Spleen (tissue), 11 donors: Measurements from ENCODE around the gene BTBD2. TPM values are rescaled to one million over a fixed set of nuclear protein-coding genes. Genes with fewer than 3 reads are reported as not detected.
A peak's percentile ranks its signal among the peaks of the same experiment; 100 is the strongest.

Experiments used
- DNase-seq: peaks from one replicate; pipeline ENCODE4 v3.0.0-alpha.2; 2020
- H3K27ac ChIP-seq, 8 donors: fragments of 200-600 bp; sonication (generic) in 7 of 8; 1 replicate in 4 of 8; 2 replicates in 4 of 8; pipeline versions ENCODE4 v1.5.0 to v1.8.0; 2016 to 2021; ENCODE audit warnings: inconsistent platforms in 4 of 8, mild to moderate bottlenecking in 4 of 8, moderate library complexity in 1 of 8
- H3K27me3 ChIP-seq, 7 donors: fragments of 200-600 bp; sonication (generic) in 6 of 7; replicated peaks in 1 of 7; 1 replicate in 4 of 7; 2 replicates in 3 of 7; pipeline versions ENCODE4 v1.5.0 to v1.8.0; 2016 to 2021; ENCODE audit warnings: inconsistent platforms in 3 of 7, mild to moderate bottlenecking in 1 of 7
- H3K36me3 ChIP-seq, 6 donors: fragments of 200-600 bp; sonication (generic) in 5 of 6; 1 replicate in 4 of 6; 2 replicates in 2 of 6; pipeline versions ENCODE4 v1.5.0 to v1.8.0; 2016 to 2021; ENCODE audit warnings: inconsistent platforms in 2 of 6
- H3K4me1 ChIP-seq, 6 donors: fragments of 200-600 bp; sonication (generic) in 5 of 6; 1 replicate in 3 of 6; 2 replicates in 3 of 6; pipeline versions ENCODE4 v1.5.0 to v1.8.0; 2016 to 2021; ENCODE audit warnings: inconsistent platforms in 3 of 6
- H3K4me3 ChIP-seq, 8 donors: fragments of 200-600 bp; sonication (generic) in 7 of 8; 1 replicate in 4 of 8; 2 replicates in 4 of 8; pipeline versions ENCODE4 v1.5.0 to v1.8.0; 2016 to 2021; ENCODE audit warnings: inconsistent platforms in 4 of 8, mild to moderate bottlenecking in 4 of 8, moderate library complexity in 2 of 8
- H3K9me3 ChIP-seq, 8 donors: fragments of 200-600 bp; sonication (generic) in 7 of 8; 1 replicate in 4 of 8; 2 replicates in 4 of 8; pipeline versions ENCODE4 v1.5.0 to v1.8.0; 2016 to 2021; ENCODE audit warnings: inconsistent platforms in 4 of 8
- POLR2A ChIP-seq, 3 donors: fragments of 450-650 bp; IDR thresholded peaks; one replicate each; pipeline ENCODE4 v1.5.1; 2017; ENCODE audit warnings: antibody characterized with exemption in 3 of 3, mild to moderate bottlenecking in 1 of 3
- POLR2AphosphoS5 ChIP-seq, 3 donors: sonication (generic); formaldehyde crosslinking; IDR thresholded peaks; one replicate each; pipeline ENCODE4 v1.5.1; 2017; ENCODE audit warnings: antibody characterized with exemption in 3 of 3
- WGBS, 5 donors: extraction: QIAGEN DNeasy Blood & Tissue Kit in 3 of 5; methylation state at CpG; one replicate each; pipeline versions ENCODE4 v1.1.5 to v1.1.7; 2013 to 2018; 5-methylcytosine and 5-hydroxymethylcytosine counted together
- intact Hi-C: fragments of 100-400 bp; cut with DNase I; formaldehyde crosslinking; loops from one replicate; pipeline ENCODE4 v1.15.0; 2023; ENCODE audit warnings: low total_unique reads
- polyA plus RNA-seq, 3 donors: library from polyadenylated mRNA; stranded (reverse); fragments of 200-250 nt; gene quantifications; one replicate each; pipeline ENCODE4 v1.2.1, GENCODE V29; 2013
- total RNA-seq, 7 donors: library from RNA; depleted of rRNA in 3 of 7; stranded (reverse); fragments of >200 nt in 3 of 7; fragmentation: NEBNext Ultra II Directional in 4 of 7; extraction: Animal tissue kit (Norgen Biotek cat#: 25700) in 4 of 7; gene quantifications; one replicate each; pipeline versions ENCODE4 v1.1.0 to v1.2.1, GENCODE V29; 2016 to 2021
- TF ChIP-seq, protein P1 (sequence below), 11 experiments: fragments of 200-600 bp in 7 of 11; fragments of 450-650 bp in 4 of 11; sonication (generic) in 4 of 11; IDR thresholded peaks in 8 of 11; conservative IDR thresholded peaks in 3 of 11; 1 replicate in 7 of 11; 2 replicates in 4 of 11; pipeline versions ENCODE4 v1.4.0 to v1.8.0; 2016 to 2021; ENCODE audit warnings: antibody characterized with exemption in 11 of 11, inconsistent platforms in 4 of 11, mild to moderate bottlenecking in 1 of 11
- donor health status: healthy with polysubstance abuse.
- donor health status: DM: no; HTN: no; CAD: no; lungs with moderate emphysema.
- donor health status: DM: no; HTN: no; CAD: no.
- donor health status: Bipolar disorder and iron deficiency.
- donor health status: healthy.
- donor health status: DM: no; HTN: no; CAD: no.
- donor health status: DM: yes; HTN: yes; CAD: no.

BTBD2 gene
- total and polyA plus RNA-seq, 10 donors = 29.1 to 77.1 (median 57.1) TPM

- peak overlapping the region in 5 of 8 donors; percentile 97 to 99 (median 99) for H3K27ac ChIP-seq
- no peaks in the 10 kb centered on the region for H3K9me3 ChIP-seq
- H3K4me3 ChIP-seq = peak overlapping the region in 4 of 8 donors; percentile 8 to 92 (median 78)
- intact Hi-C loops = no loop called here
- peaks cover 0 to 18% (median under 1%) of the 10 kb centered on the region in 6 donors for H3K36me3 ChIP-seq
- TF ChIP-seq POLR2AphosphoS5 (IDR thresholded peaks at IDR 0.05) = no peak
- TF ChIP-seq, protein P1, sequence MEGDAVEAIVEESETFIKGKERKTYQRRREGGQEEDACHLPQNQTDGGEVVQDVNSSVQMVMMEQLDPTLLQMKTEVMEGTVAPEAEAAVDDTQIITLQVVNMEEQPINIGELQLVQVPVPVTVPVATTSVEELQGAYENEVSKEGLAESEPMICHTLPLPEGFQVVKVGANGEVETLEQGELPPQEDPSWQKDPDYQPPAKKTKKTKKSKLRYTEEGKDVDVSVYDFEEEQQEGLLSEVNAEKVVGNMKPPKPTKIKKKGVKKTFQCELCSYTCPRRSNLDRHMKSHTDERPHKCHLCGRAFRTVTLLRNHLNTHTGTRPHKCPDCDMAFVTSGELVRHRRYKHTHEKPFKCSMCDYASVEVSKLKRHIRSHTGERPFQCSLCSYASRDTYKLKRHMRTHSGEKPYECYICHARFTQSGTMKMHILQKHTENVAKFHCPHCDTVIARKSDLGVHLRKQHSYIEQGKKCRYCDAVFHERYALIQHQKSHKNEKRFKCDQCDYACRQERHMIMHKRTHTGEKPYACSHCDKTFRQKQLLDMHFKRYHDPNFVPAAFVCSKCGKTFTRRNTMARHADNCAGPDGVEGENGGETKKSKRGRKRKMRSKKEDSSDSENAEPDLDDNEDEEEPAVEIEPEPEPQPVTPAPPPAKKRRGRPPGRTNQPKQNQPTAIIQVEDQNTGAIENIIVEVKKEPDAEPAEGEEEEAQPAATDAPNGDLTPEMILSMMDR (IDR thresholded peaks at IDR 0.05 in 8 of 11, conservative IDR thresholded peaks at IDR 0.05 in 3 of 11) = no peak
- no peak for TF ChIP-seq POLR2A (IDR thresholded peaks at IDR 0.05)
- H3K4me1 ChIP-seq = peaks cover 33 to 86% (median 77%) of the 10 kb centered on the region in 6 donors
- H3K27me3 ChIP-seq = no peaks in the 10 kb centered on the region
- 72 to 86% (median 81%) methylated on average over 30 to 42 of the region's 42 CpGs for WGBS, 5 donors
- DNase-seq = no peak
Observed at GRCh38 chr19:1944088-1944915, 71.2 kb downstream of the BTBD2 start.

- Histone ChIP-seq H3K27me3 (no peaks in the 10 kb centered on the region), H3K27ac (peak overlapping the region in 7 of 8 donors; percentile 95 to 99 (median 98)), H3K9me3 (no peaks in the 10 kb centered on the region), H3K36me3 (peaks cover 0 to 11% (median 0%) of the 10 kb centered on the region in 6 donors), H3K4me3 (peak overlapping the region in 5 of 8 donors; percentile 63 to 92 (median 77)), H3K4me1 (peaks cover 33 to 86% (median 75%) of the 10 kb centered on the region in 6 donors)
- DNase-seq = no peak
- TF ChIP-seq POLR2AphosphoS5 (IDR thresholded peaks at IDR 0.05) (peak in 1 of 3 donors; percentile 15), POLR2A (IDR thresholded peaks at IDR 0.05) (no peak)
- TF ChIP-seq, protein P1 (IDR thresholded peaks at IDR 0.05 in 8 of 11, conservative IDR thresholded peaks at IDR 0.05 in 3 of 11) = no peak
- WGBS, 5 donors = 73 to 98% (median 77%) methylated on average over 11 to 22 of the region's 22 CpGs
- intact Hi-C loops = no loop called here
Observed at GRCh38 chr19:1943661-1944087, 71.8 kb downstream of the BTBD2 start.

- intact Hi-C loops = no loop called here
- H3K27ac ChIP-seq = peak overlapping the region; percentile 80 to 99 (median 98)
Observed at GRCh38 chr19:1942934-1943555, 72.5 kb downstream of the BTBD2 start.

DNA sequence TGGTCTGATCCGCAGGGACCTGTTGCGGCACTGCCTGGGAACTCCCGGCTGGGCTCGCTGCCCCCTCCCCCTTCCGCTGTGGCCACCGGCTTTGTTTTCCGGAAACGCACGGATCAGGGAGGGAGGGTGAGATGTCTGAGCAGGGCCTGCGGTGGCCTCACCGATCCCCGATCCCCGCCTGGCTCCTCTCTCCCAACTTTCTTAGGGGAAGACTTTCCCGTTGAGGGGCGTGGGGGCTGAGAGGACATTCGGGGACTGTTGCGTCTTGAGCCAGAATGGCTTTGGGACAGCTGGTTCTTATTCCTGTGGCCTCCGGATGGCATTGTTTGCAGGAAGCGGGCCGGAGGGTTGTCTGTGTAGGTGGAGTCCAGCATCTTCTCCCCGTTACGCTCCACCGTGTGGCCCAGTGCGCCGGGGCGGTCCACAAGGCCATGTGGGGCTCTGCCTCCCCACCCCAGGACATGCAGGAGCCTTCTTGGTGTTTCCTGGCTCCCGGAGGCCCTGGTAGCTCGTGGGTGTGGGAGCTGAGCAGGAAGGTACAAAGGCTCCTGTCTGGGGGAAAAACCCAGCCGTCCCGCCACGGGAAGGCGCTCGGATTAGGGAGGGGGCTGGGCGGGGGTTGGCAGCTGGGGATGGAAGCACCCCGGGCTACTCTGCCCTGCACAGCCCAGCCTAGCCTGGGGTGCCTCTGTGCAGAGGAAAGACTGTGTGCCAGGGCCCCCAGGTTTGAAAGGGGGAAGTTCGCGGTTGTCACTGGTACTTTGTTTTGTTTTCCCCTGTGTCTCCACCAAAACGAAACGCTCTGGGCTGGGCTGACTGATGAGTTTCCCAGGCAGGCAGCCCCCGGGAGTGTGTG is 73.2 kb downstream of the BTBD2 start:
- intact Hi-C loops = no loop called here
- Histone ChIP-seq H3K9me3 (no peaks in the 10 kb centered on the region), H3K4me1 (peaks cover 33 to 85% (median 69%) of the 10 kb centered on the region in 6 donors), H3K27me3 (no peaks in the 10 kb centered on the region), H3K36me3 (peaks cover 0 to 7% (median 0%) of the 10 kb centered on the region in 6 donors), H3K27ac (peak overlapping the region; percentile 80 to 99 (median 98)), H3K4me3 (peak overlapping the region; percentile 63 to 92 (median 70))
- peak; percentile 96 for DNase-seq
- TF ChIP-seq, protein P1 (IDR thresholded peaks at IDR 0.05 in 8 of 11, conservative IDR thresholded peaks at IDR 0.05 in 3 of 11) = no peak
- TF ChIP-seq POLR2AphosphoS5 (IDR thresholded peaks at IDR 0.05) = peak; percentile 88 to 89 (median 88)
- peak in 1 of 3 donors; percentile 13 for TF ChIP-seq POLR2A (IDR thresholded peaks at IDR 0.05)
- 0 to 1% (median 1%) methylated on average over 29 to 40 of the region's 40 CpGs for WGBS, 5 donors

More at GRCh38 chr19:1942934-1943555, 72.5 kb downstream of the BTBD2 start:
- Histone ChIP-seq H3K9me3 (no peaks in the 10 kb centered on the region), H3K4me1 (peaks cover 33 to 85% (median 73%) of the 10 kb centered on the region in 6 donors), H3K27me3 (no peaks in the 10 kb centered on the region), H3K36me3 (peaks cover 0 to 10% (median 0%) of the 10 kb centered on the region in 6 donors), H3K4me3 (peak overlapping the region; percentile 63 to 92 (median 70))
- no peak for DNase-seq
- 7 to 28% (median 17%) methylated on average over 13 to 21 of the region's 21 CpGs for WGBS, 5 donors
- no peak for TF ChIP-seq POLR2A (IDR thresholded peaks at IDR 0.05)
- peak in 1 of 3 donors; percentile 34 for TF ChIP-seq POLR2AphosphoS5 (IDR thresholded peaks at IDR 0.05)
